Fibroblast of lung (primary cell): ENCODE data around the gene USP6NL. TPM values are rescaled to one million over a fixed set of nuclear protein-coding genes. Genes with fewer than 3 reads are reported as not detected.
A peak's percentile ranks its signal among the peaks of the same experiment; 100 is the strongest.

Experiments
- DNase-seq, 2 donors: peaks; one replicate each; pipeline versions ENCODE4 v3.0.0 to v3.0.0-alpha.2; 2010; ENCODE audit warnings: low read depth in 2 of 2
- H2AFZ ChIP-seq: 2 replicates; pipeline ENCODE4 v1.5.1; 2012; ENCODE audit warnings: low read length, control low read depth, inconsistent platforms
- H3K27ac ChIP-seq: 2 replicates; pipeline ENCODE4 v1.5.1; 2011; ENCODE audit warnings: low read length, control low read depth; ENCODE audit not compliant: insufficient read depth
- H3K27me3 ChIP-seq: 2 replicates; pipeline ENCODE4 v1.5.1; 2011; ENCODE audit warnings: mild to moderate bottlenecking, low read length; ENCODE audit not compliant: control insufficient read depth, insufficient read depth
- H3K36me3 ChIP-seq: 2 replicates; pipeline ENCODE4 v1.5.1; 2011; ENCODE audit warnings: low read length; ENCODE audit not compliant: control insufficient read depth, insufficient read depth
- H3K4me1 ChIP-seq: 2 replicates; pipeline ENCODE4 v1.5.1; 2011; ENCODE audit warnings: low read length; ENCODE audit not compliant: control insufficient read depth, insufficient read depth; ENCODE audit errors: extremely low read depth
- H3K4me2 ChIP-seq: 2 replicates; pipeline ENCODE4 v1.5.1; 2011; ENCODE audit warnings: low read length, control low read depth; ENCODE audit not compliant: insufficient read depth; ENCODE audit errors: extremely low read depth
- H3K4me3 ChIP-seq, 4 experiments: fragments of 200-600 bp in 1 of 4; sonication (generic) in 1 of 4; replicated peaks in 1 of 4; 2 replicates each; pipeline ENCODE4 v1.5.1; 2011 to 2016; ENCODE audit warnings: low read length in 4 of 4, low read depth in 3 of 4, mild to moderate bottlenecking in 3 of 4, control low read depth in 2 of 4, inconsistent platforms in 1 of 4, mixed read lengths in 1 of 4; ENCODE audit not compliant: insufficient read depth in 1 of 4; ENCODE audit errors: control extremely low read depth in 1 of 4
- H3K79me2 ChIP-seq: 2 replicates; pipeline ENCODE4 v1.5.1; 2012; ENCODE audit warnings: mild to moderate bottlenecking, low read length, inconsistent platforms; ENCODE audit not compliant: control insufficient read depth, insufficient read depth
- H3K9ac ChIP-seq: 2 replicates; pipeline ENCODE4 v1.5.1; 2011; ENCODE audit warnings: mild to moderate bottlenecking, low read length, control low read depth; ENCODE audit not compliant: insufficient read depth
- H3K9me3 ChIP-seq: 2 replicates; pipeline ENCODE4 v1.5.1; 2012; ENCODE audit warnings: low read depth, low read length; ENCODE audit not compliant: control insufficient read depth, insufficient read depth
- H4K20me1 ChIP-seq: 2 replicates; pipeline ENCODE4 v1.5.1; 2011; ENCODE audit warnings: low read length; ENCODE audit not compliant: control insufficient read depth, insufficient read depth; ENCODE audit errors: extremely low read depth
- EZH2 ChIP-seq: IDR thresholded peaks from 2 replicates; pipeline ENCODE4 v1.5.1; 2012; ENCODE audit warnings: low read length, control low read depth, mild to moderate bottlenecking; ENCODE audit errors: missing control alignments
- polyA plus RNA-seq, 2 donors: library from polyadenylated mRNA; depleted of rRNA in 1 of 2; stranded (reverse) in 1 of 2; unstranded in 1 of 2; fragments of >200 nt; gene quantifications; 2 replicates each; pipeline ENCODE4 v1.2.1, GENCODE V29; 2011 to 2012; ENCODE audit warnings: missing spikeins in 1 of 2
- total RNA-seq: library from RNA; depleted of rRNA; stranded (reverse); fragments of >200 nt; gene quantifications from 2 replicates; pipeline ENCODE4 v1.2.1, GENCODE V29; 2014
- TF ChIP-seq, protein P1 (sequence below), 2 donors: IDR thresholded peaks in 1 of 2; conservative IDR thresholded peaks in 1 of 2; 1 replicate in 1 of 2; 2 replicates in 1 of 2; pipeline ENCODE4 v1.5.1; 2011 to 2012; ENCODE audit warnings: low read length in 2 of 2, control low read depth in 1 of 2, inconsistent platforms in 1 of 2, low read depth in 1 of 2, mild to moderate bottlenecking in 1 of 2

The USP6NL gene
- total and polyA plus RNA-seq, 2 donors (not counting 1 experiment from before 2014, with no cell fraction given), result 8.9 to 13.4 TPM

DNA sequence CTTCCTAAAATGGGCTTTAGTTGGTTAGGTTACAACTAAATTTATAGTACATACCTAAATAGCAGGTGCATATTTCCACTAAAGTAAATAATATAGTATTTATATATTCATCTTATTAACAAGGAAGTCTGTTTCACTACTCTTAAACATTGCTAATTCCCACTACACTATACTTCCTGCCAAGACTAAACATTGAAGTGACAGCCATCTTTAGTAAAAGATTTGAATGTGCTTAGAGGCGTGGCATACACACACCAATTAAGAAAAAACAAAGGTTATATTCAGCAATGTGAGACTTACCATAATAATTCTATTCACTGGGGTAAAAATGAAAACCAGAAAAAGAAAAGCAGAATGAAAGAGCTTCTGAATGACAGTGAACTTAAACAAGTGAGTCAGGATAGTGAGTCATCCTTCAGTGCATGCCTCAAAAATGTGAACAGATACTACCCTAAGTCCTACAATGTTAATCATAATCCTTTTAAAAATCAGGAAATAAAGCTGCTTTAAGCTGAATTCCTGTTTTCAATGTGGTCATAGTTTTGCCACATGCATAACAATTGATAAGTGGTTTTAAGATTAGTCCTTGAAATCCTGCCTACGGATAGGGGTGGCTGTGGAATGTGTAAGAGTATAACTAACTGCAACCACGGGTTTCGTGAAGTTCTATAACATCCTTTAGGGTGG is 59.4 kb downstream of the USP6NL start:
- Histone ChIP-seq H3K36me3 (no peaks in the 10 kb centered on the region), H3K79me2 (peaks cover 3% of the 10 kb centered on the region), H4K20me1 (no peaks in the 10 kb centered on the region), H3K9me3 (no peaks in the 10 kb centered on the region), H3K9ac (no peak overlapping the region), H2AFZ (no peak overlapping the region), H3K4me1 (peaks cover 8% of the 10 kb centered on the region), H3K27me3 (no peaks in the 10 kb centered on the region), H3K4me3 (peak overlapping the region in 2 of 4 experiments; percentile 15 to 39), H3K4me2 (peak overlapping the region; percentile 81), H3K27ac (peak overlapping the region; percentile 46)
- peak; percentile 92 to 98 for DNase-seq
- no peak for TF ChIP-seq EZH2
- TF ChIP-seq, protein P1, sequence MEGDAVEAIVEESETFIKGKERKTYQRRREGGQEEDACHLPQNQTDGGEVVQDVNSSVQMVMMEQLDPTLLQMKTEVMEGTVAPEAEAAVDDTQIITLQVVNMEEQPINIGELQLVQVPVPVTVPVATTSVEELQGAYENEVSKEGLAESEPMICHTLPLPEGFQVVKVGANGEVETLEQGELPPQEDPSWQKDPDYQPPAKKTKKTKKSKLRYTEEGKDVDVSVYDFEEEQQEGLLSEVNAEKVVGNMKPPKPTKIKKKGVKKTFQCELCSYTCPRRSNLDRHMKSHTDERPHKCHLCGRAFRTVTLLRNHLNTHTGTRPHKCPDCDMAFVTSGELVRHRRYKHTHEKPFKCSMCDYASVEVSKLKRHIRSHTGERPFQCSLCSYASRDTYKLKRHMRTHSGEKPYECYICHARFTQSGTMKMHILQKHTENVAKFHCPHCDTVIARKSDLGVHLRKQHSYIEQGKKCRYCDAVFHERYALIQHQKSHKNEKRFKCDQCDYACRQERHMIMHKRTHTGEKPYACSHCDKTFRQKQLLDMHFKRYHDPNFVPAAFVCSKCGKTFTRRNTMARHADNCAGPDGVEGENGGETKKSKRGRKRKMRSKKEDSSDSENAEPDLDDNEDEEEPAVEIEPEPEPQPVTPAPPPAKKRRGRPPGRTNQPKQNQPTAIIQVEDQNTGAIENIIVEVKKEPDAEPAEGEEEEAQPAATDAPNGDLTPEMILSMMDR (conservative IDR thresholded peaks at IDR 0.05 in 1 of 2, IDR thresholded peaks at IDR 0.05 in 1 of 2; ENCODE audit: low read depth in 1 of 2, low read length in 2 of 2), result no peak

DNA sequence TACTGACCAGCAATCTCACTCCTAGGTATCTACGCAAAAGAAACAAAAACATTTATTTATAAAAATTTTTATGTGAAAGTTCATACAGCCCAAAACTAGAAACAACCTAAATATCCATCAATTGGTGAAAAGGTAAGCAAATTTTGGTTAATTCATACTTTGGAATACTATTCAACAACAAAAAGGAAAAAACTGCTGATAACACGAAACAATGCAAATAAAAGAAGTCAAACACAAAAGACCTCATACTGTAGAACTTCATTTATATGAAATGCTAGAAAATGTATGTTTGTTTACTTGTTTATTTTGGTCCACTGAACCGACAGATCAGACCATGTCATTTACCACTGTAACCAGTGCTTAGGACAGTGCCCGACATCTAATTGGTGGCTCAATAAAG is 60.3 kb downstream of the USP6NL start:
- Histone ChIP-seq H3K36me3 (no peaks in the 10 kb centered on the region), H3K27ac (peak overlapping the region; percentile 34), H2AFZ (no peak overlapping the region), H3K4me2 (peak overlapping the region; percentile 81), H3K9ac (no peak overlapping the region), H3K27me3 (no peaks in the 10 kb centered on the region), H4K20me1 (no peaks in the 10 kb centered on the region), H3K9me3 (no peaks in the 10 kb centered on the region), H3K4me3 (no peak overlapping the region), H3K4me1 (peaks cover 8% of the 10 kb centered on the region), H3K79me2 (peaks cover 3% of the 10 kb centered on the region)
- TF ChIP-seq EZH2, result no peak
- TF ChIP-seq, protein P1 (conservative IDR thresholded peaks at IDR 0.05 in 1 of 2, IDR thresholded peaks at IDR 0.05 in 1 of 2; ENCODE audit: low read depth in 1 of 2, low read length in 2 of 2), result no peak
- DNase-seq, result no peak

GRCh38 chr10:11548768-11549099 is 62.7 kb downstream of the USP6NL start:
- Histone ChIP-seq H3K4me2 (no peak overlapping the region), H3K9ac (no peak overlapping the region), H3K9me3 (no peaks in the 10 kb centered on the region), H3K4me3 (no peak overlapping the region), H3K27ac (no peak overlapping the region), H3K36me3 (no peaks in the 10 kb centered on the region), H3K79me2 (peaks cover 3% of the 10 kb centered on the region), H3K27me3 (no peaks in the 10 kb centered on the region), H3K4me1 (peaks cover 8% of the 10 kb centered on the region), H2AFZ (no peak overlapping the region), H4K20me1 (no peaks in the 10 kb centered on the region)
- no peak for TF ChIP-seq EZH2
- no peak for DNase-seq
